Measurements from ENCODE around the gene TCL1B. TPM values are rescaled to one million over a fixed set of nuclear protein-coding genes. Genes with fewer than 3 reads are reported as not detected.
A peak's percentile ranks its signal among the peaks of the same experiment; 100 is the strongest.

Gene TCL1B
- total RNA-seq, 1 experiment from 2014 or later = 3.6 TPM

GRCh38 chr14:95662376-95663186 is 23.6 kb upstream of the TCL1B start:
- Histone ChIP-seq H3K79me1 (ENCODE audit: insufficient read depth, low read depth, low read length, poor library complexity, severe bottlenecking) (no peaks in the 10 kb centered on the region), H3K56ac (ENCODE audit: insufficient read length, low read depth, low read length) (no peak overlapping the region), H3K23ac (ENCODE audit: insufficient read length, low read depth, low read length) (no peak overlapping the region), H3K27ac (ENCODE audit: insufficient read length, low read depth, low read length) (no peak overlapping the region), H3K79me2 (ENCODE audit: insufficient read depth, low read length) (no peaks in the 10 kb centered on the region), H4K20me1 (ENCODE audit: control insufficient read depth, insufficient read depth, insufficient read length) (no peaks in the 10 kb centered on the region), H3K4me1 (ENCODE audit: insufficient read depth, low read length) (peaks cover 5% of the 10 kb centered on the region; the same call in 1 of the 2 replicates), H3T11ph (ENCODE audit: low read length) (no peak overlapping the region), H4K91ac (ENCODE audit: insufficient read length, low read depth, low read length) (no peak overlapping the region), H3K4me2 (ENCODE audit: insufficient read depth, insufficient read length, low read length) (no peak overlapping the region), H4K8ac (replicated peaks; ENCODE audit: insufficient read length, low read depth, low read length) (no peak overlapping the region), H2AFZ (ENCODE audit: low read length) (no peak overlapping the region), H2BK120ac (ENCODE audit: low read depth, low read length, poor library complexity, severe bottlenecking) (no peak overlapping the region), H4K5ac (ENCODE audit: insufficient read length, low read depth, low read length) (no peak overlapping the region), H3K27me3 (ENCODE audit: insufficient read depth, low read length) (no peaks in the 10 kb centered on the region), H2AK5ac (ENCODE audit: insufficient read length, low read length) (no peak overlapping the region), H2BK20ac (ENCODE audit: low read depth, low read length, poor library complexity, severe bottlenecking) (no peak overlapping the region), H2BK15ac (ENCODE audit: low read depth, low read length) (no peak overlapping the region), H3K23me2 (ENCODE audit: insufficient read length, low read depth, low read length, poor library complexity, severe bottlenecking) (no peaks in the 10 kb centered on the region), H2BK12ac (ENCODE audit: insufficient read length, low read depth, low read length) (no peak overlapping the region), H3K4ac (ENCODE audit: low read depth, low read length) (no peak overlapping the region), H2BK5ac (ENCODE audit: insufficient read length, low read length) (no peak overlapping the region), H3K9me3 (ENCODE audit: control insufficient read depth, low read depth, low read length) (no peaks in the 10 kb centered on the region), H3K18ac (ENCODE audit: insufficient read length, low read depth, low read length) (no peak overlapping the region), H3K9ac (ENCODE audit: extremely low read depth, insufficient read length, low read length) (no peak overlapping the region), H3K14ac (ENCODE audit: insufficient read depth, low read length) (no peak overlapping the region)
- H3K27me3 Mint-ChIP-seq (ENCODE audit: low read depth) = peaks cover 66% of the 10 kb centered on the region
- peaks cover 30 to 44% of the 10 kb centered on the region in 2 experiments for H3K4me1 Mint-ChIP-seq
- no peak for TF ChIP-seq CTCF (conservative IDR thresholded peaks at IDR 0.05)
- no peaks in the 10 kb centered on the region for H3K36me3 Mint-ChIP-seq (ENCODE audit: insufficient read depth in 1 of 3, low read depth in 3 of 3)
- H3K9me3 Mint-ChIP-seq = peaks cover 0 to 2% of the 10 kb centered on the region in 2 experiments; a peak in 2 of 5 replicates
- H3K4me3 Mint-ChIP-seq = no peak overlapping the region
- WGBS (ENCODE audit: extremely low coverage, insufficient read length, low lambda C conversion rate) = no CpG with 5 or more reads among the region's 4 CpGs
- no peak for DNase-seq
- H3K27ac Mint-ChIP-seq = peak overlapping the region in 1 of 3 experiments; percentile 41; a peak in 2 of 7 replicates
